K562 treated with DMSO at 1 percent for 48 hours (cell line): ENCODE results near the gene OR2T10. TPM values are rescaled to one million over a fixed set of nuclear protein-coding genes. Genes with fewer than 3 reads are reported as not detected.

Experiments
- total RNA-seq: library from RNA; unstranded; fragments of 300-600 nt; gene quantifications from 2 replicates; pipeline ENCODE4 v1.2.3, GENCODE V29; 2022; ENCODE audit warnings: low replicate concordance; ENCODE audit errors: extremely low read depth

Gene OR2T10
- not detected in 2 replicates for total RNA-seq

GRCh38 chr1:248597589-248597988 is at the start of gene OR2T10:
Gene OR2T10, minus strand, starts transcription at chr1:248597700. Its CDS starts 3,932 bp downstream, at chr1:248593768.

GRCh38 chr1:248645178-248645577 is 47.7 kb upstream of the OR2T10 start, which contains the start of gene OR2T35:
Gene OR2T35, minus strand, starts transcription at chr1:248645278. Its CDS starts 6,020 bp downstream, at chr1:248639258.

GRCh38 chr1:248634991-248635390 is 37.5 kb upstream of the OR2T10 start, which contains the start of gene OR2T11:
Gene OR2T11, minus strand, starts transcription at chr1:248635091. Its CDS starts 7,963 bp downstream, at chr1:248627128.

GRCh38 chr1:248574657-248575056 is 22.8 kb downstream of the OR2T10 start, which contains the start of gene OR2T34:
Gene OR2T34, minus strand, starts transcription at chr1:248574757. Its CDS starts 0 bp downstream, at chr1:248574757.

GRCh38 chr1:248562672-248563071 is 34.8 kb downstream of the OR2T10 start, which contains the start of gene OR2T29:
Gene OR2T29, minus strand, starts transcription at chr1:248562772. Its CDS starts 3,281 bp downstream, at chr1:248559491.

Other genes with a start within 250 kb of the OR2T10 start
- not detected in 2 replicates for gene OR14C36, start 248.9 kb downstream of the OR2T10 start, total RNA-seq
- gene OR2T4, start 236.0 kb downstream of the OR2T10 start, total RNA-seq = not detected in 2 replicates
- not detected in 2 replicates for gene OR2T6, start 222.0 kb downstream of the OR2T10 start, total RNA-seq
- not detected in 2 replicates for gene OR2T1, start 194.7 kb downstream of the OR2T10 start, total RNA-seq
- gene OR2T2, start 152.1 kb downstream of the OR2T10 start, total RNA-seq = not detected in 2 replicates
- not detected in 2 replicates for gene OR2T3, start 124.3 kb downstream of the OR2T10 start, total RNA-seq
- not detected in 2 replicates for gene OR2T5, start 109.1 kb downstream of the OR2T10 start, total RNA-seq
- gene OR2G6, start 89.6 kb downstream of the OR2T10 start, total RNA-seq = not detected in 2 replicates
- gene OR2T29, start 34.9 kb downstream of the OR2T10 start, total RNA-seq = not detected in 2 replicates
- gene OR2T34, start 22.9 kb downstream of the OR2T10 start, total RNA-seq = not detected in 2 replicates
- gene OR2T11, start 37.4 kb upstream of the OR2T10 start, total RNA-seq = not detected in 2 replicates
- not detected in 2 replicates for gene OR2T35, start 47.6 kb upstream of the OR2T10 start, total RNA-seq
- not detected in 2 replicates for gene OR2T27, start 57.8 kb upstream of the OR2T10 start, total RNA-seq
- not detected in 2 replicates for gene OR14I1, start 105.1 kb upstream of the OR2T10 start, total RNA-seq
- not detected in 2 replicates for gene LYPD8, start 158.1 kb upstream of the OR2T10 start, total RNA-seq
- not detected in 2 replicates for gene SH3BP5L, start 228.2 kb upstream of the OR2T10 start, total RNA-seq
- gene ZNF672, start 240.5 kb upstream of the OR2T10 start, total RNA-seq = not detected in 2 replicates